Adipose tissue (tissue), 3 donors: ENCODE measurements around the gene GRB14. TPM values are rescaled to one million over a fixed set of nuclear protein-coding genes. Genes with fewer than 3 reads are reported as not detected.

ENCODE experiments used
- H3K27ac ChIP-seq: one replicate; pipeline ENCODE4 v1.5.1; 2013; ENCODE audit warnings: low read depth, low read length
- WGBS, 3 donors: extraction: QIAGEN DNeasy Blood & Tissue Kit; methylation state at CpG; one replicate each; pipeline ENCODE4 v1.1.7; 2013; 5-methylcytosine and 5-hydroxymethylcytosine counted together
- polyA plus RNA-seq, 3 donors: library from polyadenylated mRNA; stranded (reverse); fragments of 200-250 nt; gene quantifications; one replicate each; pipeline ENCODE4 v1.2.3, GENCODE V29; 2013
- donor health status: healthy with polysubstance abuse.
- donor health status: Bipolar disorder and iron deficiency.
- donor health status: healthy.

Gene GRB14
- polyA plus RNA-seq, 3 donors = 2.8 to 4.6 (median 3.0) TPM

- no peak overlapping the region for H3K27ac ChIP-seq
- 57 to 70% (median 66%) methylated on average over 5 of the region's 5 CpGs for WGBS, 3 donors
These were observed 167.5 kb downstream of the GRB14 start for GRCh38 chr2:164453656-164454305.

- 87 to 95% (median 93%) methylated on average over 2 of the region's 2 CpGs for WGBS, 3 donors
- H3K27ac ChIP-seq = no peak overlapping the region
These were observed 171.0 kb downstream of the GRB14 start for GRCh38 chr2:164450278-164450677.

DNA sequence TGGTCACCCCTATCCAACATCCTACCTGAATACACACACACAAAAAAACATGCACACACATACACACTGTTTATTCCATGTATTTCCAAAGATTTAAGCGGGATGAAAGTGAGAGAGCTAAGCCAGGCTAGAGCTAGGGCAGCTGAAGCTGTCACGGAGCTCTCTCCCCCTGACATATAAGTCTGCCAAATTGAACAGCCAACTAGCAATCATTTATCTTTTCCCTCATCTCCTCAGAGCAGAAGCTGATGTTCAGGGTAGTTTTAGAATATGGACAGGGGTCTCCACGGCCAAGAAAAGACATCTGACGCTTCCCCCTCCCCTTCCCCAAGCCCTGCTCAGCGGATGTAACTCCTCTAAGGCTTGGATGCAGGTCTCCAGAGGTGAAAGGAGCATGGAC lies 171.6 kb downstream of the GRB14 start:
- no peak overlapping the region for H3K27ac ChIP-seq
- WGBS, 3 donors = 68 to 81% (median 76%) methylated on average over 5 of the region's 5 CpGs

- H3K27ac ChIP-seq = no peak overlapping the region
- WGBS, 3 donors = 72 to 89% (median 84%) methylated on average over 5 of the region's 5 CpGs
These were observed 173.6 kb downstream of the GRB14 start for GRCh38 chr2:164447660-164448059.

Other genes with a start within 250 kb of the GRB14 start
- 10 to 100 TPM in 2 of 3 donors, 1 to 10 TPM in 1; 7.0 to 28.2 (median 27.1) TPM for gene COBLL1, start 220.3 kb upstream of the GRB14 start, polyA plus RNA-seq